Stomach (tissue), 9 donors: Measurements from ENCODE around the gene GOLGA3. TPM values are rescaled to one million over a fixed set of nuclear protein-coding genes. Genes with fewer than 3 reads are reported as not detected.

ENCODE experiments used
- DNase-seq, 2 donors: peaks; one replicate each; pipeline versions ENCODE4 v3.0.0 to v3.0.0-alpha.2; 2013 to 2019
- H3K27ac ChIP-seq, 5 donors: fragments of 200-600 bp in 4 of 5; sonication (generic) in 4 of 5; one replicate each; pipeline ENCODE4 v1.5.1; 2013 to 2019; ENCODE audit warnings: mild to moderate bottlenecking in 1 of 5, moderate library complexity in 1 of 5
- H3K27me3 ChIP-seq, 3 donors: fragments of 200-600 bp; sonication (generic); one replicate each; pipeline ENCODE4 v1.5.1; 2017 to 2019; ENCODE audit warnings: mixed run types in 1 of 3
- H3K36me3 ChIP-seq, 4 donors: fragments of 200-600 bp; sonication (generic); 1 replicate in 3 of 4; 2 replicates in 1 of 4; pipeline ENCODE4 v1.5.1; 2016 to 2019
- H3K4me1 ChIP-seq, 4 donors: fragments of 200-600 bp; sonication (generic); one replicate each; pipeline ENCODE4 v1.5.1; 2016 to 2019
- H3K4me3 ChIP-seq, 4 donors: fragments of 200-600 bp; sonication (generic) in 3 of 4; one replicate each; pipeline ENCODE4 v1.5.1; 2016 to 2019; ENCODE audit warnings: mild to moderate bottlenecking in 1 of 4
- H3K9me3 ChIP-seq, 4 donors: fragments of 200-600 bp; sonication (generic); one replicate each; pipeline ENCODE4 v1.5.1; 2016 to 2019
- CTCF ChIP-seq, 7 experiments: fragments of 450-650 bp in 4 of 7; fragments of 200-600 bp in 3 of 7; sonication (generic) in 3 of 7; IDR thresholded peaks; one replicate each; pipeline ENCODE4 v1.5.1; 2016 to 2019; ENCODE audit warnings: antibody characterized with exemption in 7 of 7, control low read depth in 2 of 7, mild to moderate bottlenecking in 1 of 7
- EP300 ChIP-seq: sonication (generic); formaldehyde crosslinking; IDR thresholded peaks from one replicate; pipeline ENCODE4 v1.6.1; 2017; ENCODE audit warnings: antibody characterized with exemption
- POLR2A ChIP-seq, 4 donors: fragments of 450-650 bp; IDR thresholded peaks; one replicate each; pipeline ENCODE4 v1.6.1; 2016; ENCODE audit warnings: antibody characterized with exemption in 4 of 4, control low read depth in 2 of 4, mild to moderate bottlenecking in 1 of 4, moderate library complexity in 1 of 4
- POLR2AphosphoS5 ChIP-seq, 3 donors: sonication (generic); formaldehyde crosslinking; IDR thresholded peaks; one replicate each; pipeline ENCODE4 v1.6.1; 2016; ENCODE audit warnings: antibody characterized with exemption in 3 of 3
- WGBS, 5 donors: extraction: QIAGEN DNeasy Blood & Tissue Kit in 3 of 5; methylation state at CpG; one replicate each; pipeline versions ENCODE4 v1.1.5 to v1.1.7; 2013 to 2018; 5-methylcytosine and 5-hydroxymethylcytosine counted together
- intact Hi-C: fragments of 100-400 bp; cut with DNase I; formaldehyde crosslinking; loops from one replicate; pipeline ENCODE4 v1.15.1; 2023; ENCODE audit warnings: low total_unique reads
- polyA plus RNA-seq, 3 donors: library from polyadenylated mRNA; stranded (reverse); fragments of 200-250 nt; gene quantifications; one replicate each; pipeline ENCODE4 v1.2.3, GENCODE V29; 2013
- total RNA-seq, 5 donors: library from RNA; depleted of rRNA; stranded (reverse); fragments of >200 nt; gene quantifications; one replicate each; pipeline versions ENCODE4 v1.1.0 to v1.2.3, GENCODE V29; 2014 to 2016
- donor health status: healthy with polysubstance abuse.
- donor health status: Bipolar disorder and iron deficiency.
- donor health status: healthy.

The GOLGA3 gene
- total and polyA plus RNA-seq, 8 donors: 8.8 to 204 (median 55.3) TPM

DNA sequence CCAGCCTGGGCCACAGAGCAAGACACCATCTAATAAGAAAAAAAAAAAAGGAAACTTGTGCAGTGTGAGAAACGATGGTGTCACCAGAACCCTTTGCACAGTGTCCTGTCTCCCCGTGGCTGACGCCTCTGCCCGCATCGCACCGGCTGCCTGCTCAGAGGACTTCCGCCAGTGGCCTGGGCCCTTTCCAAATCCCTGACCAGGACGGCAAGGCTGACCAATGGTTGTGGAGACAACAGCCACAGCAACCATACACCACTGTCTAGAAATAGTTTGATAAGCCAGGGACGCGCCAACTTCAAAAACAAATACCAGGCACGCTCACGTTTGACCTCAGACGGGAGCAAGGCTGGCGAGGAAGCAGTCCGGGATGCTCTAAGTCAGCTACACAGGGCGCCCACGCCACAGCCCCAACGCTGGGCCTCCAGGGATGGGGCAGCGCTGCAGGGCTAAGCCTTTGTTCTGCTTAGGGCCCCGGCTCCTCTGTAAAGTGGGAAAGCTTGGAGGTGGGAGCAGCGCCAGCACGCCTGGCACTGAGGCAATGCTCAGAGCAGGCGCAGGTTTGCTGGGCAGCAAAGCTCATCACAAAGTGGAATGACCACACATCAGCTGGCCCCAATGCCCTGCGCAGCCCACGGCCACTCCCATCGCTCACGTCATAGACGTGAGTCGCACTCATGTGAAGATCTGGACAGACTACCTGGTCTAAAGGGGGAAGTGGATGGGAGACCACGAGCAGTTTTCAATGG is 105.5 kb downstream of the GOLGA3 start:
- DNase-seq: no peak
- no peak overlapping the region for H3K27ac ChIP-seq
- intact Hi-C loops: no loop called here
- H3K36me3 ChIP-seq: peaks cover 73 to 100% (median 98%) of the 10 kb centered on the region in 4 donors
- no peaks in the 10 kb centered on the region for H3K4me1 ChIP-seq
- H3K9me3 ChIP-seq: no peaks in the 10 kb centered on the region
- no peak overlapping the region for H3K4me3 ChIP-seq
- TF ChIP-seq CTCF (IDR thresholded peaks at IDR 0.05) (no peak), POLR2A (IDR thresholded peaks at IDR 0.05) (no peak), EP300 (no peak), POLR2AphosphoS5 (IDR thresholded peaks at IDR 0.05) (no peak)
- H3K27me3 ChIP-seq: no peaks in the 10 kb centered on the region
- WGBS, 5 donors: 86 to 89% (median 87%) methylated on average over 23 to 30 of the region's 30 CpGs

DNA sequence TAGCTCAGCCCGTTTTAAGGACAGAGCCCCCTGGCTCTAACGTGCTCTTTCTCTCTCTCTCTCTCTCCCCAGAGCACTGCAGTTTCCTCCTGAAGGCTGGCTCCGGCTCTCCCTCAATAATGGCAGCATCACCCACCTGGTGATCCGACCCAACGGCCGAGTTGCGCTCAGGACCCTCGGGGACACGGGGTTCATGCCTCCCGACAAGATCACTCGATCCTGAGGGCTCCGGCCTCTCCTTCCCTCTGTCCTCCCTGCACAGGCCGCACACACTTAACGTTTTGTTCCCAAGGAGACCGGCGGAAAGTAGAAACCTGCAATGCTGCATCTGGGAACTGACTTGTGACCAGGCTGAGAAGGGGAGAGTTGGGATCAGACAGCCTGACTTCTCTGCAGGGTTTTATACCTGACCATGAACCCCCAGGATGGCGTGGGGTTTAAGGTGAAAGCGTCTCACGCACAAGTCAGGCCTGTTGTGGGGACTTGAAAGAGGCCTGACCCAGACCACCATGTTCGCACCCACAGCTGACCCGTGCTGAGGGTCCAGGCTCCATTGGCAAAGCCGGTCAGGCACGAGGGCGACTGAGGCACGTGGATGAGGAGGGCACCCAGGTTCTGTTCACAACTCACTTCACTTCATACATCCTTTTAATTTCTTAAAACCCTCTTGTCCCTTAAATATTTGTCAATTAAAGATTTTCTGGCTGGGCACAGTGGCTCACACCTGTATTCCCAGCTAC is 107.9 kb downstream of the GOLGA3 start:
- TF ChIP-seq CTCF (IDR thresholded peaks at IDR 0.05) (no peak), POLR2AphosphoS5 (IDR thresholded peaks at IDR 0.05) (no peak), POLR2A (IDR thresholded peaks at IDR 0.05) (no peak), EP300 (no peak)
- H3K4me3 ChIP-seq: no peak overlapping the region
- no peak overlapping the region for H3K27ac ChIP-seq
- no peak for DNase-seq
- H3K36me3 ChIP-seq: peaks cover 72 to 100% (median 98%) of the 10 kb centered on the region in 4 donors
- no peaks in the 10 kb centered on the region for H3K9me3 ChIP-seq
- H3K4me1 ChIP-seq: no peaks in the 10 kb centered on the region
- no peaks in the 10 kb centered on the region for H3K27me3 ChIP-seq
- WGBS, 5 donors: 91 to 95% (median 94%) methylated on average over 24 to 25 of the region's 25 CpGs
- intact Hi-C loops: no loop called here

DNA sequence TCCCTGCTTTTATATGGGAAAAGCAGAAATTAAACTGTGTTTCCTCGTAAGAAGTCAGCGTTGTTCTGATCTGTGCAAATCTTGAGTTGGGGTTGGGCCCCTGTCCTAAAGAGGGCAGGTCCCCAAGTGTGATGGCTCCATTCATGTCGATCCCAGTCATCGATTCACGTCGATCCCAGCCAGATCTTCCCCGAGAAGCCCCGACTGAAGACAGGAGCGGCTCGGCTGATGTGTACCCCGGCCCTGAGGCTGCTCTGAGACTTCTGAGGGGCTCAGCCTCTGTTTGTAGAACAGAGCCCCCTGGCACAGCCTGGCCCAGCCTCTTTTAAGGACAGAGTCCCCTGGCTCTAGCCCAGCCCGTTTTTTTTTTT is 108.7 kb downstream of the GOLGA3 start:
- intact Hi-C loops: no loop called here
- H3K27me3 ChIP-seq: no peaks in the 10 kb centered on the region
- no peaks in the 10 kb centered on the region for H3K4me1 ChIP-seq
- peaks cover 69 to 100% (median 98%) of the 10 kb centered on the region in 4 donors for H3K36me3 ChIP-seq
- no peak overlapping the region for H3K27ac ChIP-seq
- 88 to 93% (median 92%) methylated on average over 12 of the region's 12 CpGs for WGBS, 5 donors
- H3K4me3 ChIP-seq: no peak overlapping the region
- no peaks in the 10 kb centered on the region for H3K9me3 ChIP-seq
- no peak for TF ChIP-seq POLR2A (IDR thresholded peaks at IDR 0.05)
- no peak for TF ChIP-seq POLR2AphosphoS5 (IDR thresholded peaks at IDR 0.05)
- no peak for TF ChIP-seq EP300
- TF ChIP-seq CTCF (IDR thresholded peaks at IDR 0.05): no peak
- no peak for DNase-seq

- Histone ChIP-seq H3K4me3 (no peak overlapping the region), H3K27ac (no peak overlapping the region), H3K4me1 (no peaks in the 10 kb centered on the region), H3K36me3 (peaks cover 67 to 100% (median 98%) of the 10 kb centered on the region in 4 donors), H3K9me3 (no peaks in the 10 kb centered on the region), H3K27me3 (no peaks in the 10 kb centered on the region)
- DNase-seq: no peak
- TF ChIP-seq CTCF (IDR thresholded peaks at IDR 0.05) (no peak), EP300 (no peak), POLR2AphosphoS5 (IDR thresholded peaks at IDR 0.05) (no peak), POLR2A (IDR thresholded peaks at IDR 0.05) (no peak)
- 91 to 93% (median 92%) methylated on average over 27 to 31 of the region's 31 CpGs for WGBS, 5 donors
- intact Hi-C loops: no loop called here
Observed at GRCh38 chr12:132719141-132719953, 109.3 kb downstream of the GOLGA3 start.
